ENCODE results near the gene SETD4.

SETD4 gene

DNA sequence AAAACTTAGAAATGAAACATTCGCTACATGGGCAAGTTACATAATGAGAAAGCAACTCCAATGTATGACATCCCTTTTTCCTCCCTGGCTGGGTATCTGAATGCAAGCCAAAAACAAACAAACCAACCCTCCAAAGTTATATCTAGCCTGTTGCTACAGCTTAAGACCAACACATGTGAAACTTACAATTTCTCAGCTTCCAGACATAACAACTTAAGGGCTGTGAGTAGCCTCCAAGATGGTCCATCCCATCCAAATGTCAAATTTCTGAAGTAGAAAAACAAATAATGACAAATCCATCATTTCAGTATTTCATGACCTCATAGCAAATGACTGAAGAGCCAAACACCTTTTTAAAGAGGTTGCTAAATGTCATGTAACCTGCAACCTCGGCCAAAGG lies 19.9 kb downstream of the SETD4 start:
- DNase-seq (ENCODE audit: low spot score), result no peak
- in situ Hi-C loops (cut with MboI; ENCODE audit: low sequenced_read_pairs, unreplicated experiment), result no loop called here
- no peak for TF ChIP-seq CTCF (IDR thresholded peaks at IDR 0.05; ENCODE audit: borderline replicate concordance, control extremely low read depth, extremely low read depth, insufficient read depth, missing control alignments)

DNA sequence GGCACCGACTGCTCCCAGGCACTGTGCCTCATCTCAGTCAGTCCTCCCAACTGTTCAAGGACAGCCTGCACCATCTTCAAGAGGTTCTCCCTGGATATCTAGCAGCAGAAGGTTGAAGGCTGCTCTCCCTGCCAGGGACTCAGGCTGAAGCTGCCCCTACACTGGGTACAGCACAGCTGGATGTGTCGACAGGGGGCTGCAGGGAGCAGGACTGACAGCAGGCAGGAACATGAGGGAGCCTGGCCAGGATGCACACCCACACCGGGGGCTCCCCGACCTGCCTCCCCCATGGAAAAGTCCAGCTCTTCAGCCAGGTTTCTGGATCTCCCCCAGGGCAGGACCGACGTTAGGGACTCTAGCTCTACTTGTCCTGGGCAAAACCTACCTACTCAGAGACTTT lies 20.5 kb downstream of the SETD4 start:
- no peak for TF ChIP-seq CTCF (IDR thresholded peaks at IDR 0.05; ENCODE audit: borderline replicate concordance, control extremely low read depth, extremely low read depth, insufficient read depth, missing control alignments)
- in situ Hi-C loops (cut with MboI; ENCODE audit: low sequenced_read_pairs, unreplicated experiment), result no loop called here
- no peak for DNase-seq (ENCODE audit: low spot score)

- in situ Hi-C loops (cut with MboI; ENCODE audit: low sequenced_read_pairs, unreplicated experiment), result no loop called here
- no peak for DNase-seq (ENCODE audit: low spot score)
- TF ChIP-seq CTCF (IDR thresholded peaks at IDR 0.05; ENCODE audit: borderline replicate concordance, control extremely low read depth, extremely low read depth, insufficient read depth, missing control alignments), result no peak
Observed at GRCh38 chr21:36038701-36039497, 21.4 kb downstream of the SETD4 start.

- no peak for TF ChIP-seq CTCF (IDR thresholded peaks at IDR 0.05; ENCODE audit: borderline replicate concordance, control extremely low read depth, extremely low read depth, insufficient read depth, missing control alignments)
- in situ Hi-C loops (cut with MboI; ENCODE audit: low sequenced_read_pairs, unreplicated experiment), result no loop called here
- DNase-seq (ENCODE audit: low spot score), result no peak
Observed at GRCh38 chr21:36035381-36035791, 24.9 kb downstream of the SETD4 start.

- in situ Hi-C loops (cut with MboI; ENCODE audit: low sequenced_read_pairs, unreplicated experiment), result no loop called here
- no peak for TF ChIP-seq CTCF (IDR thresholded peaks at IDR 0.05; ENCODE audit: borderline replicate concordance, control extremely low read depth, extremely low read depth, insufficient read depth, missing control alignments)
- DNase-seq (ENCODE audit: low spot score), result no peak
Observed at GRCh38 chr21:36034211-36034913, 26.0 kb downstream of the SETD4 start.

DNA sequence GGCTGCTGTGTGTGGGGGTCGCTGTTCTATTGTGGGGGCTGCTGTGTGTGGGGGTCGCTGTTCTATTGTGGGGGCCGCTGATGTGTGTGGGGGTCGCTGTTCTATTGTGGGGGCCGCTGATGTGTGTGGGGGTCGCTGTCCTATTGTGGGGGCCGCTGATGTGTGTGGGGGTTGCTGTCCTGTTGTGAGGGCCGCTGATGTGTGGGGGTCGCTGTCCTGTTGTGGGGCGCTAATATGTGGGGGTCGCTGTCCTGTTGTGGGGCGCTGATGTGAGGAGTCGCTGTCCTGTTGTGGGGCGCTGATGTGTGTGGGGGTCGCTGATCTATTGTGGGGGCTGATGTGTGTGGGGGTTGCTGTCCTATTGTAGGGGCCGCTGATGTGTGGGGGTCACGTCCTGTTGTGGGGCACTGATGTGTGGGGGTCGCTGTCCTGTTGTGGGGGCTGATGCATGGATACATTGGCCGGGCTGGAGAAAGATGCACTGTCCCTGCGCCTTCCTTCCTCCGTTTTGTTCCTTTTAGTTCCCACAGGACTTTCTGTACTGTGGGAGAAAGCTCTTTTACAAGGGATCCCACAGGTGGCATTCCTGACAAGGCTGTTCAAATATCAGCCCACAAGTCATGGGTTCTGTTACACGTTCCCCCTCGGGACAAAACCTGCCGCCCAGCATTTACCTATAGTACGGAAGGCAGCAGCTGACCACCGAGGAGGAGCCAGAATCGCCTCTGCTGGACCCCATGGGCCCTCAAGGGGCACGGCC lies 27.5 kb downstream of the SETD4 start:
- in situ Hi-C loops (cut with MboI; ENCODE audit: low sequenced_read_pairs, unreplicated experiment), result no loop called here
- no peak for DNase-seq (ENCODE audit: low spot score)
- TF ChIP-seq CTCF (IDR thresholded peaks at IDR 0.05; ENCODE audit: borderline replicate concordance, control extremely low read depth, extremely low read depth, insufficient read depth, missing control alignments), result no peak
